SK-N-SH (cell line): ENCODE results near the gene C1RL. TPM values are rescaled to one million over a fixed set of nuclear protein-coding genes. Genes with fewer than 3 reads are reported as not detected.

Source experiments
- CTCF ChIA-PET: fragments of 300-600, 350-600 bp; formaldehyde crosslinking; extraction: SDS; loops from one replicate; lab custom pipeline; 2021; lab: Yijun Ruan, JAX
- POLR2A ChIA-PET: fragments of 350-600 bp; sonication (Branson Sonifier 250); formaldehyde crosslinking; extraction: SDS; loops from one replicate; lab custom pipeline; 2020; ENCODE audit warnings: antibody characterized with exemption, inconsistent platforms; lab: Yijun Ruan, JAX
- DNase-seq: peaks from one replicate; pipeline ENCODE4 v3.0.0; 2012
- H2AFZ ChIP-seq: fragments of 200-600 bp; sonication (generic); 2 replicates; pipeline ENCODE4 v1.8.1; 2016; ENCODE audit warnings: antibody characterized with exemption, mild to moderate bottlenecking, low read depth
- H3F3A ChIP-seq: fragments of 200-600 bp; sonication (generic); replicated peaks from 2 replicates; pipeline ENCODE3; 2016; ENCODE audit warnings: antibody characterized with exemption, mild to moderate bottlenecking; ENCODE audit not compliant: insufficient read depth
- H3K27ac ChIP-seq, 2 experiments: fragments of 200-500 bp in 1 of 2; fragments of 200-600 bp in 1 of 2; sonication (Bioruptor generic) in 1 of 2; sonication (generic), shearing (Covaris generic) in 1 of 2; 2 replicates each; pipeline versions ENCODE4 v1.5.1 to v1.6.1; 2014 to 2016; ENCODE audit warnings: low read depth in 2 of 2, inconsistent platforms in 1 of 2, low read length in 1 of 2, mild to moderate bottlenecking in 1 of 2, mixed read lengths in 1 of 2
- H3K27me3 ChIP-seq: fragments of 200-600 bp; sonication (generic), shearing (Covaris generic); 2 replicates; pipeline ENCODE4 v1.6.1; 2016; ENCODE audit warnings: mixed run types; ENCODE audit not compliant: insufficient read depth
- H3K36me3 ChIP-seq, 2 experiments: fragments of 200-500 bp in 1 of 2; fragments of 200-600 bp in 1 of 2; sonication (Bioruptor generic) in 1 of 2; sonication (generic) in 1 of 2; replicated peaks in 1 of 2; 2 replicates each; pipeline versions ENCODE3 to v1.5.1; 2014 to 2016; ENCODE audit warnings: low read length in 1 of 2, mild to moderate bottlenecking in 1 of 2; ENCODE audit not compliant: insufficient read depth in 2 of 2, control insufficient read depth in 1 of 2
- H3K4me1 ChIP-seq, 2 experiments: fragments of 200-500 bp in 1 of 2; fragments of 200-600 bp in 1 of 2; sonication (Bioruptor generic) in 1 of 2; sonication (generic), shearing (Covaris generic) in 1 of 2; 2 replicates each; pipeline versions ENCODE4 v1.5.1 to v1.6.1; 2014 to 2016; ENCODE audit warnings: low read depth in 1 of 2, low read length in 1 of 2, mixed run types in 1 of 2; ENCODE audit not compliant: insufficient read depth in 2 of 2, control insufficient read depth in 1 of 2
- H3K4me2 ChIP-seq: fragments of 200-600 bp; sonication (generic), shearing (Covaris generic); 2 replicates; pipeline ENCODE4 v1.6.1; 2017; ENCODE audit warnings: mixed run types
- H3K4me3 ChIP-seq, 2 experiments: fragments of 200-500 bp in 1 of 2; fragments of 200-600 bp in 1 of 2; sonication (Bioruptor generic) in 1 of 2; sonication (generic), shearing (Covaris generic) in 1 of 2; 2 replicates each; pipeline versions ENCODE4 v1.5.1 to v1.8.1; 2014 to 2016; ENCODE audit warnings: low read depth in 2 of 2, inconsistent platforms in 1 of 2, low read length in 1 of 2, mild to moderate bottlenecking in 1 of 2, mixed read lengths in 1 of 2, moderate library complexity in 1 of 2
- H3K79me2 ChIP-seq: fragments of 200-600 bp; sonication (generic); 2 replicates; pipeline ENCODE4 v1.8.1; 2017; ENCODE audit warnings: mild to moderate bottlenecking; ENCODE audit not compliant: insufficient read depth
- H3K9ac ChIP-seq: fragments of 200-600 bp; sonication (generic); 2 replicates; pipeline ENCODE4 v1.6.1; 2017; ENCODE audit warnings: mixed run types
- H3K9me2 ChIP-seq: fragments of 200-600 bp; sonication (generic); 2 replicates; pipeline ENCODE4 v1.6.1; 2017; ENCODE audit warnings: mixed run types
- H3K9me3 ChIP-seq: fragments of 200-600 bp; sonication (generic); 2 replicates; pipeline ENCODE4 v1.6.1; 2017; ENCODE audit warnings: mixed run types, mild to moderate bottlenecking, moderate library complexity
- H4K20me1 ChIP-seq: fragments of 200-600 bp; sonication (generic); 2 replicates; pipeline ENCODE4 v1.6.1; 2017; ENCODE audit warnings: mild to moderate bottlenecking, mixed run types; ENCODE audit not compliant: insufficient read depth
- ELF1 ChIP-seq: IDR thresholded peaks from 2 replicates; pipeline ENCODE4 v1.4.0; 2012
- EP300 ChIP-seq, 2 experiments: IDR thresholded peaks; 2 replicates each; pipeline versions ENCODE4 v1.4.0 to v1.6.1; 2012; ENCODE audit warnings: borderline replicate concordance in 1 of 2, low read depth in 1 of 2, low read length in 1 of 2
- EZH2phosphoT487 ChIP-seq: fragments of 200-600 bp; sonication (generic); IDR thresholded peaks from 2 replicates; pipeline ENCODE4 v1.6.1; 2017; ENCODE audit warnings: low read depth, mixed run types, mild to moderate bottlenecking, antibody characterized with exemption, moderate library complexity, borderline replicate concordance
- FOXJ3 ChIP-seq: sonication (generic); formaldehyde crosslinking; IDR thresholded peaks from 2 replicates; pipeline ENCODE4 v1.5.1; 2020; ENCODE audit warnings: mild to moderate bottlenecking, missing genetic modification reagents
- GABPA ChIP-seq: IDR thresholded peaks from 2 replicates; pipeline ENCODE4 v1.4.0; 2012; ENCODE audit warnings: low read depth, mild to moderate bottlenecking
- MAX ChIP-seq: IDR thresholded peaks from 2 replicates; pipeline ENCODE4 v1.4.0; 2012; ENCODE audit warnings: low read depth
- RAD21 ChIP-seq: IDR thresholded peaks from 2 replicates; pipeline ENCODE4 v1.6.1; 2012; ENCODE audit warnings: mild to moderate bottlenecking, low read length
- RCOR1 ChIP-seq: fragments of 150-350 bp; IDR thresholded peaks from 2 replicates; pipeline ENCODE4 v1.6.1; 2017; ENCODE audit warnings: antibody characterized with exemption, low read length
- REST ChIP-seq: IDR thresholded peaks from 2 replicates; pipeline ENCODE4 v1.6.1; 2012; ENCODE audit warnings: mild to moderate bottlenecking, low read depth, low read length, moderate library complexity
- RFX5 ChIP-seq: IDR thresholded peaks from 2 replicates; pipeline ENCODE4 v1.6.1; 2012; ENCODE audit warnings: mild to moderate bottlenecking, improper control_type of control experiment, low read length
- SMC3 ChIP-seq: IDR thresholded peaks from 2 replicates; pipeline ENCODE4 v1.6.1; 2012; ENCODE audit warnings: low read depth, low read length, improper control_type of control experiment
- TEAD4 ChIP-seq: IDR thresholded peaks from 2 replicates; pipeline ENCODE4 v1.4.0; 2012; ENCODE audit warnings: mild to moderate bottlenecking, borderline replicate concordance; ENCODE audit not compliant: insufficient read depth
- USF1 ChIP-seq: IDR thresholded peaks from 2 replicates; pipeline ENCODE4 v1.4.0; 2012; ENCODE audit warnings: low read depth, borderline replicate concordance
- WGBS: methylation state at CpG from one replicate; pipeline ENCODE4 v1.1.6; 2017; ENCODE audit warnings: low lambda C conversion rate; 5-methylcytosine and 5-hydroxymethylcytosine counted together
- polyA plus RNA-seq, 3 experiments: library from polyadenylated mRNA; depleted of rRNA; stranded (reverse); fragments of >200 nt; gene quantifications; 2 replicates each; pipeline ENCODE4 v1.2.3, GENCODE V29; 2012
- TF ChIP-seq, protein P1 (sequence below): fragments of 150-350 bp; IDR thresholded peaks from 2 replicates; pipeline ENCODE4 v1.6.1; 2016; ENCODE audit warnings: mild to moderate bottlenecking, low read depth, low read length

Gene C1RL
- polyA plus RNA-seq, 1 of the 3 experiments (the other 2 are of a cell fraction), result 8.3 TPM

- TF ChIP-seq REST, result no peak
- no peak for TF ChIP-seq MAX
- TF ChIP-seq RFX5, result no peak
- TF ChIP-seq EP300 (IDR thresholded peaks at IDR 0.05; ENCODE audit: borderline replicate concordance in 1 of 2, low read depth in 1 of 2, low read length in 1 of 2), result no peak
- no peak for TF ChIP-seq GABPA
- no peak for TF ChIP-seq RAD21
Observed at GRCh38 chr12:7157391-7157790, 48.4 kb upstream of the C1RL start (continued).

DNA sequence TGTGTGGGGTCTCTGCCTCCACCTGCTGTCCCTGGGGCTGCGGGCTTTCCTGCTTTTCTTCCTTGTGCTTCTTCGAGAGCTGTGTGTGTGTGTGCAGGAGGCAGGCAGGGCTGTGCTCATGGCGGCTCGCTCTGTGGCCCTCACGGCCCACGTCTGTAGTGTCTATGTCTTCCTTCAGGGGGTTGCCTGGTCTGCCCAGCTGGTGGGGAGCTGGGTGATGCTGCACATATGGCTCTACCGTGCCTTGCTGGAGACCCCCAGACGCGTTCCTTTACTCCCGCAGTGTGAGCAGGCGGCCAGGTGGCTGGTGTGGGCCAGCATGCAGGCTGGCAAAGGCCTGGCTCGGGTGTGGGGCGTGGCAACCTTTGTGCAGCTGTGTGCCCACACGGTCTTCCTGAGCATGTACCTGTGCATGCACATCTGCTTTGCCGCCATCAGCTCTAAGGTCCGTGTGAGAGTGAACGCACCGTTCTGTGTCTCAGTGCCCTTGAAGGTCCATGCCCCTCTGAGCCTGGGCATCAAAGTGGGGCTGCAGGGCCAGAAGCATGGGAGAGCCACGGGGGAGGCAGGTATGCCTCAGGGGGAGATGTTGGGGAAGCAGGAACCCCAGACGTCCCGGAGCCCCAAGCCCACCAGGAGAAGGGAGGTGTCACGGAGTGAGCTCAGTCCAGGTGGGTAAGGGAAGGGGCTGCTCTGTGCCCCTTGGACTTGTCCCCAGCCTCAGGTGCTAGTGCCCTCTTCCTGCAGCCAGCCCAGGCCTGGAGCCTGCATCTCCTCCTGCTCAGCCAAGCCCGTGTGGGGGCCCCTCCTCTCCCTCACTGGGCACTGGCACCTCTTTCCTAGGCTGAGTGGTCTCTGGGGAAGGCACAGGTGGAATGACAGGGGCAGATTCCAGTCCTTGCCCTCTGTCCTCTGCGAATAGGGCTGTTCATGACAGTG lies 47.5 kb upstream of the C1RL start:
- no peak for TF ChIP-seq REST
- no peak for TF ChIP-seq MAX
- TF ChIP-seq RCOR1, result no peak
- TF ChIP-seq TEAD4, result no peak
- TF ChIP-seq SMC3, result no peak
- no peak for TF ChIP-seq ELF1
- TF ChIP-seq USF1, result no peak
- TF ChIP-seq GABPA, result no peak
- TF ChIP-seq, protein P1, sequence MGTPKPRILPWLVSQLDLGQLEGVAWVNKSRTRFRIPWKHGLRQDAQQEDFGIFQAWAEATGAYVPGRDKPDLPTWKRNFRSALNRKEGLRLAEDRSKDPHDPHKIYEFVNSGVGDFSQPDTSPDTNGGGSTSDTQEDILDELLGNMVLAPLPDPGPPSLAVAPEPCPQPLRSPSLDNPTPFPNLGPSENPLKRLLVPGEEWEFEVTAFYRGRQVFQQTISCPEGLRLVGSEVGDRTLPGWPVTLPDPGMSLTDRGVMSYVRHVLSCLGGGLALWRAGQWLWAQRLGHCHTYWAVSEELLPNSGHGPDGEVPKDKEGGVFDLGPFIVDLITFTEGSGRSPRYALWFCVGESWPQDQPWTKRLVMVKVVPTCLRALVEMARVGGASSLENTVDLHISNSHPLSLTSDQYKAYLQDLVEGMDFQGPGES, result no peak
- TF ChIP-seq EZH2phosphoT487, result no peak
- TF ChIP-seq FOXJ3, result no peak
- no peak overlapping the region for H3K4me3 ChIP-seq
- H3K27ac ChIP-seq, result peak overlapping the region in 1 of 2 experiments; percentile 86; a peak in 1 of 4 replicates
- H2AFZ ChIP-seq, result no peak overlapping the region
- H3K27me3 ChIP-seq, result no peaks in the 10 kb centered on the region
- no peak for DNase-seq
- H4K20me1 ChIP-seq, result no peaks in the 10 kb centered on the region
- H3K9me3 ChIP-seq, result no peaks in the 10 kb centered on the region
- POLR2A ChIA-PET, result interaction anchor here (0.6 kb wide), 1 partner anchor 34 kb away, joined by 3 read pairs; no protein-coding TSS in a partner anchor
- H3K4me2 ChIP-seq, result no peak overlapping the region
- H3K36me3 ChIP-seq, result no peaks in the 10 kb centered on the region
- H3K9ac ChIP-seq, result no peak overlapping the region
- H3F3A ChIP-seq, result no peaks in the 10 kb centered on the region
- H3K79me2 ChIP-seq, result no peaks in the 10 kb centered on the region
- no peaks in the 10 kb centered on the region for H3K9me2 ChIP-seq
- WGBS, result 78% methylated on average over 19 of the region's 24 CpGs
- CTCF ChIA-PET, result interaction anchor here (0.6 to 4.5 kb wide), 5 partner anchors 12 to 48 kb away, joined by 3 to 49 read pairs (median 6); partner anchors contain the start of genes C1RL and PEX5
- peaks cover 0 to 33% of the 10 kb centered on the region in 2 experiments; a peak in 2 of 4 replicates for H3K4me1 ChIP-seq
